ENCODE measurements around the gene GADD45B. TPM values are rescaled to one million over a fixed set of nuclear protein-coding genes. Genes with fewer than 3 reads are reported as not detected.

GADD45B gene
- 10 to 100 TPM; 60.9 to 94.1 TPM for total RNA-seq

- Mint-ChIP-seq H3K36me3 (peaks cover 29% of the 10 kb centered on the region in 2 donors), H3K27ac (peak within 1 kb of the TSS; percentile 97 to 98), H3K9me3 (no peaks in the 10 kb centered on the region)
- DNase-seq (ENCODE audit: low spot score in 2 of 2), result peak; percentile 98 to 99
- ATAC-seq, result peak; percentile 40 to 51
Measured at GRCh38 chr19:2475702-2476450, at the start of gene GADD45B. GADD45B (plus strand) TSS chr19:2476127; CDS start chr19:2476359, 232 bp downstream.

GRCh38 chr19:2426611-2427428 is 49.1 kb upstream of the GADD45B start:
- DNase-seq (ENCODE audit: low spot score in 2 of 2) (peak in 1 of 2 donors; percentile 51), ATAC-seq (peak; percentile 15 to 31)
- Mint-ChIP-seq H3K27ac (peak overlapping the region; percentile 96 to 99), H3K36me3 (peaks cover 13 to 14% of the 10 kb centered on the region in 2 donors), H3K9me3 (no peaks in the 10 kb centered on the region)

GRCh38 chr19:2427429-2428320 is 48.3 kb upstream of the GADD45B start, which contains the start of gene TIMM13:
TIMM13 (minus strand) TSS chr19:2427586; CDS start chr19:2427533, 53 bp downstream.
- Mint-ChIP-seq H3K36me3 (peaks cover 13 to 14% of the 10 kb centered on the region in 2 donors), H3K9me3 (no peaks in the 10 kb centered on the region), H3K27ac (peak within 1 kb of the TSS; percentile 96 to 99)
- DNase-seq (ENCODE audit: low spot score in 2 of 2) (peak; percentile 97 to 98), ATAC-seq (peak; percentile 91 to 93)

GRCh38 chr19:2428321-2428690 is 47.6 kb upstream of the GADD45B start:
- no peak for DNase-seq (ENCODE audit: low spot score in 2 of 2)
- Mint-ChIP-seq H3K9me3 (no peaks in the 10 kb centered on the region), H3K27ac (peak overlapping the region; percentile 96 to 99), H3K36me3 (peaks cover 13 to 14% of the 10 kb centered on the region in 2 donors)
- ATAC-seq, result no peak

- Mint-ChIP-seq H3K9me3 (no peaks in the 10 kb centered on the region), H3K27ac (peak overlapping the region in 1 of 2 donors; percentile 22), H3K36me3 (peaks cover 13 to 14% of the 10 kb centered on the region in 2 donors)
- ATAC-seq, result no peak
- no peak for DNase-seq (ENCODE audit: low spot score in 2 of 2)
Measured at GRCh38 chr19:2428756-2429711, 46.9 kb upstream of the GADD45B start.

GRCh38 chr19:2429917-2430535 is 45.9 kb upstream of the GADD45B start:
- ATAC-seq (no peak), DNase-seq (ENCODE audit: low spot score in 2 of 2) (no peak)
- Mint-ChIP-seq H3K9me3 (no peaks in the 10 kb centered on the region), H3K27ac (peak overlapping the region in 1 of 2 donors; percentile 22), H3K36me3 (peaks cover 13 to 14% of the 10 kb centered on the region in 2 donors)

GRCh38 chr19:2431318-2432055 is 44.4 kb upstream of the GADD45B start:
- Mint-ChIP-seq H3K27ac (peak overlapping the region in 1 of 2 donors; percentile 61), H3K9me3 (no peaks in the 10 kb centered on the region), H3K36me3 (peaks cover 9 to 10% of the 10 kb centered on the region in 2 donors)
- DNase-seq (ENCODE audit: low spot score in 2 of 2) (no peak), ATAC-seq (no peak)

GRCh38 chr19:2432131-2432848 is 43.6 kb upstream of the GADD45B start:
- ATAC-seq, result no peak
- peaks cover 4 to 7% of the 10 kb centered on the region in 2 donors for H3K36me3 Mint-ChIP-seq
- peak overlapping the region; percentile 44 to 61 for H3K27ac Mint-ChIP-seq
- no peaks in the 10 kb centered on the region for H3K9me3 Mint-ChIP-seq
- DNase-seq (ENCODE audit: low spot score in 2 of 2), result no peak

GRCh38 chr19:2433854-2434253 is 42.1 kb upstream of the GADD45B start:
- no peaks in the 10 kb centered on the region for H3K36me3 Mint-ChIP-seq
- no peak for ATAC-seq

GRCh38 chr19:2434267-2434666 is 41.7 kb upstream of the GADD45B start:
- Mint-ChIP-seq H3K36me3 (no peaks in the 10 kb centered on the region), H3K27ac (peak overlapping the region in 1 of 2 donors; percentile 55), H3K9me3 (no peaks in the 10 kb centered on the region)
- ATAC-seq, result no peak
- no peak for DNase-seq (ENCODE audit: low spot score in 2 of 2)

More at GRCh38 chr19:2433854-2434253, 42.1 kb upstream of the GADD45B start:
- H3K9me3 Mint-ChIP-seq, result no peaks in the 10 kb centered on the region
- DNase-seq (ENCODE audit: low spot score in 2 of 2), result no peak
- H3K27ac Mint-ChIP-seq, result no peak overlapping the region

GRCh38 chr19:2434721-2435265 is 41.1 kb upstream of the GADD45B start:
- H3K27ac Mint-ChIP-seq, result no peak overlapping the region
- no peaks in the 10 kb centered on the region for H3K9me3 Mint-ChIP-seq
- no peak for DNase-seq (ENCODE audit: low spot score in 2 of 2)
- no peak for ATAC-seq
- H3K36me3 Mint-ChIP-seq, result no peaks in the 10 kb centered on the region

- ATAC-seq (no peak), DNase-seq (ENCODE audit: low spot score in 2 of 2) (no peak)
- H3K9me3 Mint-ChIP-seq, result no peaks in the 10 kb centered on the region
- no peak overlapping the region for H3K27ac Mint-ChIP-seq
- H3K36me3 Mint-ChIP-seq, result no peaks in the 10 kb centered on the region
Measured at GRCh38 chr19:2436384-2436783, 39.5 kb upstream of the GADD45B start.

- ATAC-seq (peak in 1 of 2 donors; percentile 21), DNase-seq (ENCODE audit: low spot score in 2 of 2) (no peak)
- H3K36me3 Mint-ChIP-seq, result no peaks in the 10 kb centered on the region
- no peaks in the 10 kb centered on the region for H3K9me3 Mint-ChIP-seq
- no peak overlapping the region for H3K27ac Mint-ChIP-seq
Measured at GRCh38 chr19:2436926-2437325, 39.0 kb upstream of the GADD45B start.

- ATAC-seq, result no peak
- H3K27ac Mint-ChIP-seq, result no peak overlapping the region
- no peaks in the 10 kb centered on the region for H3K9me3 Mint-ChIP-seq
- no peaks in the 10 kb centered on the region for H3K36me3 Mint-ChIP-seq
- no peak for DNase-seq (ENCODE audit: low spot score in 2 of 2)
Measured at GRCh38 chr19:2438178-2438577, 37.7 kb upstream of the GADD45B start.

All from activated naive CD4-positive, alpha-beta T cell treated with anti-CD3 and anti-CD28 coated beads, Interleukin-2, amount 50 U/mL, for 72 hours (primary cell).